Stimulated activated CD4-positive, alpha-beta T cell treated with anti-CD3 and anti-CD28 coated beads, Interleukin-1b, Interleukin-23, amount 100 ng/mL, for 4 hours (primary cell): ENCODE results near the gene FGF10.

Experiments used
- DNase-seq, 2 donors: peaks; one replicate each; pipeline ENCODE4 v3.0.0-alpha.2; 2020; ENCODE audit warnings: low read depth in 2 of 2

Gene FGF10

DNA sequence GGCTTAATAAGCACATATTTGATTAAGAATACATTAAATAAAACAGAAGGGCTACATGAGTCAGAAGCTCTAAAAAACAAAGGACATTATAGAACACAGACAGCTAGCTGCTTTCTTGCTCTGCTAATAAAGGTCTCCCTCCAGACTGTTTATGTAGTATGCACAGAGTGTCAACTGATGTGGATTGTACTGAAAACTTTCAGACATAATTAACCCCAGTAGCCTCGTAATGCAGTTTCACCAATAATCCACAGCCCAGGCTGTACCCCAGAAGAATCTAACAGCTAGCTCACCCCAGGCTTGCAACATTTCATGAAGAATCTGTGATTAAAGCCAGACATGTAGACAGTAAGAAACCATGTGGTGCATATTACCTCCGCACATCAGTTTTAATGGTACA is 30.8 kb downstream of the FGF10 start:
- no peak for DNase-seq

DNA sequence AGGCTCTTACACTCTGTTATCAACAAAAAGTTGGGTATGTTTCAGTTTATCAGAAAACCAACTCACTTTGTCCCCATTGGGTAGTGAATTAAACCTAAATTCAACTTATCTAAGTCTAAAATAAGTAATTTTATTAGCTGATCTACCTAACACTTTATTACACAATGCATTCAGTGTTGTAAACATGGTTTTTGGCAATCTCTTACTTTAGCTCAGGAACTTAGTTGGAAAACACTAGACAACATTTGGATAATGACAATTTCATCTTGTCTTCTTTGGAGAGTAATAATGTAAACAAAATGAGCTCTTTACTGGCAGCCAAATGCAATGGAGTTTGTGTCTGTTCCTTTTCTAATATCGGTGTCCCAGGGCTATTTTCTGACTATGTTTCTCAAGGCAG is 33.0 kb downstream of the FGF10 start:
- DNase-seq: no peak

DNA sequence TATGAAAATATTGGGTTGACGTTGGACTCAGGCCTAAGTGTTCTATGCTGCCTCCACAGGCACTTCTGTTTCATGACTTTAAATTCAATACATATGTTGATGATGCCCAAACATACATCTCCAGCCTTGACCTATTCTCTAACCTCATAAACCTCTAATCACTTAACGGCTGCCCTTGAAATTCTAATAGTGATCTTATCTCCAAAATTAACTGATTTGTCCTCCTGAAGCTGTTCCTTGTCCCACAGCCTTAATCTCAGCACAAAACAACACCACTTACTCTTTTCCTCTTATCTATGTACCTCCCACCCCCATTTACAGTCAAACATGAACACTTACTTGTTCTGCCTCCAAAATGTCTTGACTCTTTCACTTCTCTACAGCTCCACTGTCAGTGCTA is 43.3 kb downstream of the FGF10 start:
- DNase-seq: no peak

DNA sequence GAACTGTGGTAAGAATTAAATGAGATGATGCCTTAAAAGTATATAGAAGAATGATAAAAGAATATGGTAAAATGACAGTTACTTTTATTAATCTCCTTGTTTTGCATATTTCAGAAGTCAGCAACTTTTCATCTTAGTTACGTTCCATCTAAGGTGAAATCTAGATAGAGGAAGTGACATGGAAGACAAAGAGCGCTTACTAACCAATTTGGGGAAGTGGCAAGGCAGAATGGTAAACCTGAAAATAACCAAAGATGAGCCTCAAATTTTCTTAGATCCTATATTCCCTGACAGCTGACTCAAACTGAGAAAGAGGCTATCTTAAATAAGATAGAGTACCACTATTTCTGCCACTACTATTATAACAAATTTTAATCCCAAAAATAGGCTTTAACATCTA is 52.5 kb downstream of the FGF10 start:
- no peak for DNase-seq

DNA sequence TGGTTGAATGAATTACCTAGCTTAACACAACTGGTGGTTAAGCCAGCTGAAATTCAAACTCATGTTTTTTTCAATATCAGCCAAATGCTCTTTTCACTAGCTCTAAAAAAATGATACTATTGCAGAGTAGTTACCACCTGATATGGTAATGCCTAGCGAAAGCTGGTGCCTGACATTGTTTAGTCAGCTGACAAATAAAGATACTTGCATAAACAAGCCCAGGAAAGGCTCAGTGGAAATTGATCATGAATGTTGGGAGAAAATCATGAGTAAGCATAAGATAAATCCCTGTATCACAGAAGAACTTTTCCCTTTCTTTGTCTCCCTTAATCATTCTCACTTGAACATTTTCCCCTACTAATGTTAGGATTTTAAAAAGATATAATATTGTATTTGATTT is 54.6 kb downstream of the FGF10 start:
- DNase-seq: no peak

DNA sequence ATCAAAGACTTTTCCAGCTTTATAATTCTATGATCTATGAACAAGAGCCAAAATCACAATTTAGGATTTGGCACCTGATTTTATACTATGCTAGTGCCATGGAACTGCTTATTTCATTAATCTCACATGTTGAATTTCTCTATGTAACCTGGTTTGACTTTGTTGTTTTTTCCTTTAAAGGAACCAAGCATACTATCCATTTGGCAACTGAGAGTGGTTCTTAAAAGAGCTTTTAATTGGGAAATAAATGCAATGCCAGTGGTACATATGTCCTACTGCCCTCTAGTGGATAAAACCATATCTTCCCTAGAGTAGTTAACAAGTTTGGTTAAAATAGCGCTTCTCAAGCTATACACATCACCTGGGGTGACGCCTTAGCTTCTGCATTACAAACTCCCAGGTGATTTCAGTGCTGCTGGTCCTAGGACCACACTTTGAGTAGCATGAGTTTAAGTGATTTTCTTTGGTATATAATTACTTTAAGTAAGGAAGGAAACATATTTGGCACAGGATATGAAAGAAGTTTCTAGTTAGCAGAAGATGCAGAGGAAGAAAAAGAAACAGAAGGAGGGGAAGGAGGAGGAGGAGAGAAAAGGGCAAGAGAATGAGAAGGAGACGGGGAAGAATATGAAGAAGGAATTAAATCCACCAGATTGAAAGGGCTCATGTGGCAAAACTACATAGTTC is 56.8 kb downstream of the FGF10 start:
- DNase-seq: no peak

DNA sequence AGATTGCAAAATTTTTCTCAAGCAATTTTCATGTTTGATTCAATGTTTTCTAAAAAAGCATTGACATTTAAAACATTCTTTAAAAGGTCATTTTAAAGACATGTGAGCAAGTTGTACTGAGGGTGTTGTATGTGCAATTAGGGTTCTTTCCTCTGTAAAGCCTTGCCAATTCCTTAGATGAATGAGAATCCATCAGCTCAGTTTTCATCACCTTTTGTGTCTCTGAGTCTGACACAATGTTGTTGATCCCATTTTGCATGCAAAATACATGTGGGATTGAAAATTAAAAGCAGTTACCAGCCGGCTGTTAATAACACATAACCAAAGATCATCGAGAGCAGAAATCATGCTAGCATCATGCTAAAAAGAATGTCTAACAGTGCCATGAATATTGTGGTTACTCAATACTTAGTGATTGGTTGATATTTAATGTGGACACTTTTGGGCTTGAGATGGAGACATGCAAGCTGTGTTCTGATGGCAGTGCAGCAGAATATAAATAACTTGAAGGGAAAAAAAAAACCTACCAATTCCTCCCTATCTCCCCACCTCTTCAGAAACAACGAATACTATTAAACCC is 57.7 kb downstream of the FGF10 start:
- no peak for DNase-seq

DNA sequence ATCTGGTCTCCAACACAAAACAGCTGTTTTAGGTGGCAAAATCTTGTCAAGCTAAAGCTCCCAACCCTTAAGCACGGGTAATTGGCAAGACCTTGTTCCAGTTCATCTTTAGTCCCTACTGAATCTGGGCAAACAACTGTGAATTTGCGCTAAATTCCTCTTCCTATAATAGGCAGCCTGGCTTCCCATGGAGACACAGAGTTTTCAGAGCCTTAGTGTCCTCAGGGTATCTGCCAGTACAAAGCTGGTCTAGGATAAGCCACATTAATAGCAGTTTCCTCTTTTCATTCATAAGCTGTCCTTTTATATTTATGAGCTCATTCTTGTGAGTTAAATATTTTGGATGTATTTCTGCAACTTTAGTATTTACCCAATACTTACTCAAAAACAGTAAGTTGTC is 59.5 kb downstream of the FGF10 start:
- DNase-seq: no peak

DNA sequence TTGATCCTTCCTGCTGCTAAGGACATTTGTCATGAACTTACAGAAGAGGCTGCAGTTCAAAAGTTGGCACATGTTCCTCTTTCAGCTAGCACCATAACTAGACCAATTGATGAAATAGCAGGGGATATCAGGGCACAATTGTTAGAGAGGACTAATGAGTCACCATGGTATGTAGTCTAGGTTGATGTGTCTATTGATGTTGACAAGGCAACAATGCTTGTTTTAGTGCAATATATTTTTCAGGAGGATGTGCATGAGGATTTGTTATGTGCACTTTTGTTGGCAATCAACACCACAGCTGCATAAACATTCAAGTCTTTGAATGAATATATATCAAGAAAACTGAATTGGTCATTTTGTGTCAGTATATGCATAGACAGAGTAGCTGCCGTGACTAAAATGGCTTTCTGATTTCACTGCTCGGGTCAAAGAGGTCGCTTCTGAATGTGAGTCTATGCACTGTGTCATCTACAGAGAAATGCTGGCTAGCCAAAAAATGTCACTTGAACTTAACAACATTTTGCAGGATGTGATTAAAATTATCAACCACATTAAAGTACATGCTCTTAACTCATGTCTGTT is 68.0 kb downstream of the FGF10 start:
- DNase-seq: no peak

DNA sequence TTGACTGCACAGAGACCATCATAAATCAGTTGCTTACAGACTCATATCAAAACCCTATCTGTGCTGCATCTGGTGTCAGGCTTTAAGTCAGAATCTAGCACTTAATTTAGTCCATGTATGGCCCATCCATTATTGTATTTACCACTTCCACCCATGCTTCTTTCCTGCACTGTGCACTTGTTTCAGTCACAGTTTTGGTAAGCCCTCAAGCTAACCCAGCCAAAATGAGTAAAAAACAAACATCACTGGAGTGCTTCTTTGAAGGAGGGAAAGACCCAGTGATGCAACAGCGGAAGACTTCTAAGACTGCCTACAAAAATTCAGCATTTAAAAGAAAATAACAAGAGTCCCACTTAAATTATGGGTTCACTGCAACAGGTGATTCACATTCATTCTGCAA is 69.0 kb downstream of the FGF10 start:
- no peak for DNase-seq

DNA sequence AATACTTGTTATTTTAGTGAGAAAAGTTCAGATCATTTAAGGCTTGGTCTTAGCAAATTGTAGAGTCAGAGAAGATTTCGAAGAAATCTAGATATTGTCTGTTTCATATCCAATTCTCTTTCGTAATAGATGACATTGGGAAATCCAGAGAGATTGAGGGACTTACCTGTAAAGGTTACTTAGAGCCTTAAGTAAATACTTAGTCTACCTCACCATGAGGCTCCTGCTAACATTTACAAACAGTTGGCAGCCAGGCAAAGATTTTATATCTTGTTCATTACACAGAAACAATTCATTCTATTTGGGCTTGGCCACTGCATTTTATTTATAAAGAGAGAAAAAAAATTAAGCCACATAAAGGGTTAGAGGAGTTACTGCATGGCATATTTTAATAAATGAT is 70.3 kb downstream of the FGF10 start:
- DNase-seq: no peak

DNA sequence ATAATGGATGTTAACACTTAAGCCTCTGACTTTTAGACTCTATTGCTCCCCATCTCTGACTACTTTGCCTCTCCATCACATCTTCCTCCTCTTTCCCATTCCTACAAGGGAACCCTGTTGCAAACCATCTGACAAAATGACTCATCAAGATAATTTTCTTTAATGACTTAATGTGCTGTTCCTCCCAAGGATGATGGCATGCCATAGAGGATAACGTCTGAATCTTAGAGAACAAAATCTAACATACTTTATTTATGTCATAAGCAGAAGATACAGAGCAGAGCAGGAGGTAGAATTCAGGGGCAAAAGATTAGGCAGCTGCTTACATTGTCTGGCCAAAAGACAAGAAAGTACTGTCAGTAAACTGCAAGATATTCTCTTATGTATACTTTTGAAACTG is 76.8 kb downstream of the FGF10 start:
- DNase-seq: no peak

DNA sequence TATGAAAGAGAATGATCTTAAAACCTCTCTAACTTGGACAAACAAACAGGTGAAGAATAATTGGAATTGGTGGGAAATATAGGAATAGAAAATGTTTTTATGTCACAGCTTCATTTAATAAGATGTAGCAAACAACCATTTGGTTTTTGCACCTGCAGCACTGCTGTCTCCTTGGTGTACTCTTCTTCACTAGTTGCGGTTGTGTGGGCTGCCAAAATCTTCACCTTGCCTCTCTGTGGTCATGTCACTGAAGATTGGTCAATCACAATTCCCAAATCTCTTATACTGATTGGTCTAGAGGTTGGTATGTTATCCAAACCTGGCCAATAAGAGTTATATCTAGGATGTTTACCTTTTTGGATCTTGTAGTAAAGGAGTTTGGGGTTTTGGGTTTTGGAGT is 88.7 kb downstream of the FGF10 start:
- DNase-seq: no peak

DNA sequence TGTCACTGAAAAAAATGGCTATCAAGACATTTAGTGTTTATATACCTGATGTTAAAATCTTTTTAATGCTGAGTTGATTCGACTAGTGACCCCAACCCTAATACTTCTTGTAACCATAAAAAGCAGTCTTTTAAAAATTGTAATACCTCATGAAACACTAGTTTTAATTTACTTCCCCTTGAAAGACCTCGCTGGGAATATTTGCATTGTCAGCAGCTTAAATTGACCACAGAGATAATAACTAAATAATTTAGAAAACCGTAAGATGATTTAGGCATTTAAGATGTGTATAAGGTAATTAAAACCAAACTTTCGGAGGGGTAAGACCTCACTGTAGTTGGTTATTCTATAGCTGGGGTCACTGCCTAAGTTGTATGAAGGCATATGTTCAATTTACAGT is 89.8 kb downstream of the FGF10 start:
- DNase-seq: no peak

DNA sequence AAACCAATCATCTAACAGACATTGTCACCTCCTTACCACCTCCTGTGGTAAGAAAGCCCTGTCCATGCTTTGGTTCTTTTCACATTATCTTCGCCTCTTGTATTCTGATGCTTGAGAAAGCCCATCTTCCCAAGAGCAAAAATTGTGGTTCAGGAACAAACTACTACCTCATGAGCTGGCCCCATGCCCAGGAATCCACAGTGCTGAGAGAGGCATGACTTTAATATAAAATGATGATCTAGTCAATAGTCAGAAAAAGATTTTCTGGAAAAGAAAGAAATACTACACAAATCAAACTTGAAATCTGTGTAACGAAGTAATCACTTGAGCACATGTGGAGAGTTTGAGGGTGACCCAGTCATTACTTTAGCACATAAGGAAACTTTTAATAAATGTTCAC is 94.7 kb downstream of the FGF10 start:
- DNase-seq: no peak

DNA sequence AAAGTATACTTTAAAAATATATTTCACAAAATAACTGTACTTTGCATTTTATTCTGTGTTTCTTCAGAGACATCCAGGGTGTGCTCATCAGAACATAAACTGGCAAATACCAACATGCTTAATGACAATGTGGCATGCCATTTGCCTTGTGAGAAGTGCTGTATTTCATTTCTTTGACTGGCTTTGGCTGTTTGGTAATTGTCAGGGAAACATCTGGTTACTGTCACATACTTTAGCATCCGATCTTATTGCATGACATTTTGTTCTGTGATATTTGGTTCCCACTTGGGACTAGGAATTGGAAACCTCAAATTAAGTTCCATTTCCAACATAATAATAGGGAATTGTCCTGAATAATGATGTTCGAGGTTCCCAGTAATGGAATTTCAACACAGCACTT is 96.5 kb downstream of the FGF10 start:
- DNase-seq: no peak

DNA sequence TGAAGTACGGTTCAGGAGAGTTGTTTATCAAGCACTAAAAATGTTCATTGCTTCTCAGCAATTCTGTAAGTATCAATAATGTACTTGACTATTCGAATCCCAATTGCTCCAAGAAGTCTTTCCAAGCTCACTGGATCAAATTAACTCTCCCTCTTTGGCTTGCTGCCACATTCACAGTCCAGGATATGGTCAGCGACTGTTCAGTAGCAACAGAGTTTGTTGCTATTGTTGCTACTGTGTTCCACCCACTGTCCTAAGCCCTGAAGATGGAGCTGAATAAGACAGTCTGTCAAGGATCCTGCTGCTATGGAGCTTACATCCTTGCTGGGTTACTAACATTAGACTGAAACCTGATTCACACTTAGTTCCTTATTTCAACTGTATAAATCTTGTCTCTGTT is 110.8 kb downstream of the FGF10 start:
- DNase-seq: no peak

DNA sequence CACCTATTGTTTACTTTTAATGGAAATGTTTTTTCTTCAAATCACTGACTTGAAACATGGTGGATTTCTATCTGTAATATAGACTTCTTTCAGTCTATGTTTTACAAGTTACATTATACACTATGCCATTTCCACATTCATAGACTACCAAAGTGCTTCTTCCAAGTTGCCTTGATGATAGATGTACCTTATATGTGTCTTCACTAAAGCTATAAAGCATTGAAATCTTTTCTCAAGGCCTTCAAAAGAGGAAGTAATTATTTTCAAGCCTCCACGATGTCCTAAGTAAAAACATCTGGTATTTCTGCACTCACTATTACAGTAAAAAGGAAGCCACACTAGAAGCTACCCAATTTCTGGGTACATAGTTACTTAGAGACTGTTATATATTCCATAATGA is 113.3 kb downstream of the FGF10 start:
- DNase-seq: no peak

DNA sequence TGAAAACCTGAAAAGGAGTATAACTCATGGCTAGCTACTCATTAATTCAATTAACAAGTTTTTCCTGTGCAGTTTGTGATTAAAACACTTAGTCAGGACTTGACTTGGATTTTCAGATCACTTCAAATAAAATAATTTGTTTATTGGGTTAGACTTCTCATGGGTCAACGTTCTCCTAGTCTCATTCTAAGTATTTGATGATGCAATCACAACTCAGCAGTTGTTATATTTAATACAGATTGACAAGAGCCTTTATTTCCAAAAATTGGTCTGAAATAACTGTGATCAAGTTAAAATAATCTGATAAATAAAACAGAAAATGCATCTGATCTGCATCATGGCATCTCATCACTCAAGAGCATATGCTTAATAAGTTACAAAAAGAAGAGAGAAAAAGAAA is 113.9 kb downstream of the FGF10 start:
- DNase-seq: no peak

DNA sequence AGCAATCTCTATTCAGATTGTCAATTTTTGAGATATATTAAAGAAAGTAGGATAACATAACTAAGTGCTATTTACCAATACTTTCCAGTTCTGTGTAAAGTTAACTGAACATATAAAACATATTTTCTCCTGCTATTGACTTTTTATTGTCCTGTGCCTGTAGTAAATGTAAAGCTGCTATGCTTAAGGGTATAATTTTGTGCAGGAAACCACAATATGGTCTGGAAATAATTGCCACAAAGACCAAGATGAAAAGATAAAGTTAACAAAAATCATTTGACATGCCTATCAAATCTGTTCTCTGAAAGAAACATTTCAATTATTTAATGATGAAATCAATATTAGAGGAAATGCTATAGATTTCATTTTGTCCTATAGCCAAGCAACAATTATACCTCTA is 121.3 kb downstream of the FGF10 start:
- DNase-seq: no peak

DNA sequence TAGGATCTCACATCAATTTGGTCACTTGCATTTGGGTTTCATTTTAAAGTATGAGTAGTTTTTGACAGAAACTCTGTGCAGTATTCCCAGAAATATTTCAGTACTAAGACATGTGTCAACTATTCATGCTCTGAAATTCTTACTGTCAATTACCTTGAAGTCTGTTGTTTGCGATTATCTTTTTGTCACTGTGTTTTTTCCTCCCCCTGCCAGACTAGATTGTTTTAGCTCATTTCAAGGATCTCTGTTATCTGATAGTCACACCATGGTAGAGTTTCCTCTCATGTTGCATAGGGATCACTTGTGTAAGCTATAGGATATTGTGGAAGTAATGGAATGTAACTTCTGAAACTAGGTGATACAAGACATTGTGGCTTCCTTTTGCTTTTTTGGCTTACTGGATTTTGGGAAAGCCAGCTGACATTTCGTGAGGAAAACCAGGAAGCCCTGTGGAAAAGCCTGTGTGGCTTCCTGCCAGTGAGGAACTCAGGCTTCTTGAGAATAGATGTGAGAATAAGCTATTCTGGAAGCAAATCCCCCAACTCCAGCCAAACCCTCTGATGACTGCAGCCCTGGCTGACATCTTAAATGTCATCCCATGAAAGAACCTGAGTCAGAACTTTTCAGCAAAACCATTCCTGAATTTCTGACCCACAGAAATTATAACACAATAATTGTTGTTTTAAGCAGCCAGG is 122.2 kb downstream of the FGF10 start:
- no peak for DNase-seq

DNA sequence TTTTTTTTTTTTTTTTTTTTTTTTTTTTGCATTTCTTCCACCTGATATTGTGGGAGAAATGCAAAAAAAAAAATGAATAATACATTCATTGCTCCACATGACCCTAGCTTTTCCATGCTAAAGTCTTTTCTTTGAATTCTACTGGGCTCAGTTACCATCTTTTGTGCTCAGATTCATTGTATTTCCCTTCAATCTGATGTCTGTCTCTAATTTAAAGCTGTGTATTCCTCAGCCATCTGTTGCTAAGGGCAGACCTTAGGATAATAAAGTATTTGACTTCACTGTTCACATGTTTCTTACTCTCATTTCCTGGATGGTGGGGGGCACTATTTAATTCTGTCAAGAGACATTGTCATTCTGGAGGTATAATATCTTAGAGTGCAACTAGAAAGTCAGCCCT is 123.5 kb downstream of the FGF10 start:
- DNase-seq: no peak

DNA sequence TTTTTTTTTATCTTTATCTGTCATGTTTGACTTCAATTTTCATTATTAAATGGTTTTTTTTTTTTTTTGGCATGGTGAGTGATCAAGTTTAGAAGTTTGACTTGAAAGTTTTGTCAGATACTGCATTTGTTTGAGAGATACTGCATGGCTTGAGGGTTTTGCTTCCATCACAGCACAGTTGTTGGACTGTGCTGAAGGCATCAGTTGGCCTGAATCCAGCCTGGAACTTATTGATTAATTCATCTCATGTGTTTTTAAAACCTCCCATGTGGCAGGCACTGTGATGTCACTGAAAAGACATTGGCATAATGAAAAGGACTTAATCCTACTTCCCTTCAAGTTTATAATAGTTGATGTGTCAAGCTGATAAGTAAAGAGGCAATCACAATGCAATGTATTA is 128.4 kb downstream of the FGF10 start:
- no peak for DNase-seq
